Measurements from ENCODE around the gene CPAMD8. TPM values are rescaled to one million over a fixed set of nuclear protein-coding genes. Genes with fewer than 3 reads are reported as not detected.

The CPAMD8 gene
- total and polyA plus RNA-seq, 2 donors (not counting 1 experiment from before 2014, with no cell fraction given), result 0.14 to 1.7 TPM

DNA sequence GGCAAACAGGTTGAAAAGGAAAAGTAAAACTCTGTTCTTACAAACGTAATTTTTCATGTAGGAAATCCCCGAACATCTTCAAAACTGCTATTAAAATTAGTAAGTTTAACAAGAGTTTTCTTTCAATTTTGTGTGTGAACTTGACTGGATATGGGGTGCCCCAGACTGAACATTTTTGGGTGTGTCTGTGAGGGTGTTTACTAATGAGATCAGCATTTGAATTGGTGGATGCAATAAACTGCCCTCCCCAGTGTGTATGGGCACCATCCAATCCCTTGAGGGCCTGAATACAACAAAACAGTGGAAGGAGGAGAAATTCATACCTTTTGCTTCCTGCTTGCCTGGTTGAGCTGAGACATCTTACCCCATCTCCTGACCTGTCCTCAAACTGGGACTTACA, 36.8 kb upstream of the CPAMD8 start:
- H3K9me3 ChIP-seq (ENCODE audit: control insufficient read depth, insufficient read depth, low read depth, low read length), result no peaks in the 10 kb centered on the region
- H2AFZ ChIP-seq (ENCODE audit: low read length), result no peak overlapping the region
- H3K27me3 ChIP-seq (ENCODE audit: control insufficient read depth, insufficient read depth, low read length), result no peaks in the 10 kb centered on the region
- no peaks in the 10 kb centered on the region for H3K4me1 ChIP-seq (ENCODE audit: control insufficient read depth, extremely low read depth, insufficient read depth, low read length)
- no peaks in the 10 kb centered on the region for H4K20me1 ChIP-seq (ENCODE audit: control insufficient read depth, extremely low read depth, insufficient read depth, low read length)
- no peak overlapping the region for H3K4me2 ChIP-seq (ENCODE audit: extremely low read depth, insufficient read depth, low read length)
- TF ChIP-seq EZH2 (IDR thresholded peaks at IDR 0.05; ENCODE audit: low read length, missing control alignments), result no peak
- TF ChIP-seq, protein P1, sequence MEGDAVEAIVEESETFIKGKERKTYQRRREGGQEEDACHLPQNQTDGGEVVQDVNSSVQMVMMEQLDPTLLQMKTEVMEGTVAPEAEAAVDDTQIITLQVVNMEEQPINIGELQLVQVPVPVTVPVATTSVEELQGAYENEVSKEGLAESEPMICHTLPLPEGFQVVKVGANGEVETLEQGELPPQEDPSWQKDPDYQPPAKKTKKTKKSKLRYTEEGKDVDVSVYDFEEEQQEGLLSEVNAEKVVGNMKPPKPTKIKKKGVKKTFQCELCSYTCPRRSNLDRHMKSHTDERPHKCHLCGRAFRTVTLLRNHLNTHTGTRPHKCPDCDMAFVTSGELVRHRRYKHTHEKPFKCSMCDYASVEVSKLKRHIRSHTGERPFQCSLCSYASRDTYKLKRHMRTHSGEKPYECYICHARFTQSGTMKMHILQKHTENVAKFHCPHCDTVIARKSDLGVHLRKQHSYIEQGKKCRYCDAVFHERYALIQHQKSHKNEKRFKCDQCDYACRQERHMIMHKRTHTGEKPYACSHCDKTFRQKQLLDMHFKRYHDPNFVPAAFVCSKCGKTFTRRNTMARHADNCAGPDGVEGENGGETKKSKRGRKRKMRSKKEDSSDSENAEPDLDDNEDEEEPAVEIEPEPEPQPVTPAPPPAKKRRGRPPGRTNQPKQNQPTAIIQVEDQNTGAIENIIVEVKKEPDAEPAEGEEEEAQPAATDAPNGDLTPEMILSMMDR (conservative IDR thresholded peaks at IDR 0.05 in 1 of 2, IDR thresholded peaks at IDR 0.05 in 1 of 2; ENCODE audit: low read depth in 1 of 2, low read length in 2 of 2), result no peak
- no peak for DNase-seq (ENCODE audit: low read depth in 2 of 2)
- H3K4me3 ChIP-seq (replicated peaks in 1 of 4; ENCODE audit: control extremely low read depth in 1 of 4, insufficient read depth in 1 of 4, low read depth in 3 of 4, low read length in 4 of 4), result no peak overlapping the region
- H3K27ac ChIP-seq (ENCODE audit: insufficient read depth, low read length), result no peak overlapping the region
- peaks cover 22% of the 10 kb centered on the region for H3K79me2 ChIP-seq (ENCODE audit: control insufficient read depth, insufficient read depth, low read length)
- H3K9ac ChIP-seq (ENCODE audit: insufficient read depth, low read length), result no peak overlapping the region
- H3K36me3 ChIP-seq (ENCODE audit: control insufficient read depth, insufficient read depth, low read length), result no peaks in the 10 kb centered on the region

DNA sequence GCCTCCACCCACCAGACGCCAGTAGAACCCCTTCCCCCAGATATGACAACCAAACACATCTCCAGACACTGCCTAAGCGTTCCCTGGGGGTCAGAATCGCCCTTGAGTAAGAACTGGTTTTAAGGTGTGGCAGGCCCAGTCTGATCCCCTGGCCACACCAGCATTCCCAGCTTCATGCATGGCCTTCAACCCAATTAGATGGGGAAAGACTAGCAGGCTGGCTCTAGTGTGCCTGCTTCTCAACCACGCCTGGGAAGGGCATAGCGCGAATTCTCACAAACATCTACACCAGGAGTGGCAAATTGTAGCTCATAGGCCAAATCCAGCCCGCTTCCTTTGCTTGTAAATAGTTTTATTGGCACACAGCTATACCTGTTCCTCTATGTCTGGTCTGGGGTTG, 35.1 kb upstream of the CPAMD8 start:
- H3K27ac ChIP-seq (ENCODE audit: insufficient read depth, low read length), result no peak overlapping the region
- no peak for TF ChIP-seq EZH2 (IDR thresholded peaks at IDR 0.05; ENCODE audit: low read length, missing control alignments)
- no peak overlapping the region for H3K4me2 ChIP-seq (ENCODE audit: extremely low read depth, insufficient read depth, low read length)
- H3K9me3 ChIP-seq (ENCODE audit: control insufficient read depth, insufficient read depth, low read depth, low read length), result no peaks in the 10 kb centered on the region
- peaks cover 22% of the 10 kb centered on the region for H3K79me2 ChIP-seq (ENCODE audit: control insufficient read depth, insufficient read depth, low read length)
- H4K20me1 ChIP-seq (ENCODE audit: control insufficient read depth, extremely low read depth, insufficient read depth, low read length), result no peaks in the 10 kb centered on the region
- H3K27me3 ChIP-seq (ENCODE audit: control insufficient read depth, insufficient read depth, low read length), result no peaks in the 10 kb centered on the region
- H2AFZ ChIP-seq (ENCODE audit: low read length), result no peak overlapping the region
- H3K4me1 ChIP-seq (ENCODE audit: control insufficient read depth, extremely low read depth, insufficient read depth, low read length), result no peaks in the 10 kb centered on the region
- peaks cover 2% of the 10 kb centered on the region for H3K36me3 ChIP-seq (ENCODE audit: control insufficient read depth, insufficient read depth, low read length)
- no peak overlapping the region for H3K9ac ChIP-seq (ENCODE audit: insufficient read depth, low read length)
- DNase-seq (ENCODE audit: low read depth in 2 of 2), result no peak
- no peak overlapping the region for H3K4me3 ChIP-seq (replicated peaks in 1 of 4; ENCODE audit: control extremely low read depth in 1 of 4, insufficient read depth in 1 of 4, low read depth in 3 of 4, low read length in 4 of 4)

- DNase-seq (ENCODE audit: low read depth in 2 of 2), result no peak
- Histone ChIP-seq H4K20me1 (ENCODE audit: control insufficient read depth, extremely low read depth, insufficient read depth, low read length) (no peaks in the 10 kb centered on the region), H3K4me1 (ENCODE audit: control insufficient read depth, extremely low read depth, insufficient read depth, low read length) (no peaks in the 10 kb centered on the region), H3K4me2 (ENCODE audit: extremely low read depth, insufficient read depth, low read length) (no peak overlapping the region), H3K27me3 (ENCODE audit: control insufficient read depth, insufficient read depth, low read length) (no peaks in the 10 kb centered on the region), H3K27ac (ENCODE audit: insufficient read depth, low read length) (no peak overlapping the region), H3K79me2 (ENCODE audit: control insufficient read depth, insufficient read depth, low read length) (peaks cover 22% of the 10 kb centered on the region), H3K9ac (ENCODE audit: insufficient read depth, low read length) (no peak overlapping the region), H3K36me3 (ENCODE audit: control insufficient read depth, insufficient read depth, low read length) (peaks cover 2% of the 10 kb centered on the region), H2AFZ (ENCODE audit: low read length) (no peak overlapping the region), H3K4me3 (replicated peaks in 1 of 4; ENCODE audit: control extremely low read depth in 1 of 4, insufficient read depth in 1 of 4, low read depth in 3 of 4, low read length in 4 of 4) (no peak overlapping the region), H3K9me3 (ENCODE audit: control insufficient read depth, insufficient read depth, low read depth, low read length) (no peaks in the 10 kb centered on the region)
- TF ChIP-seq, protein P1 (conservative IDR thresholded peaks at IDR 0.05 in 1 of 2, IDR thresholded peaks at IDR 0.05 in 1 of 2; ENCODE audit: low read depth in 1 of 2, low read length in 2 of 2), result no peak
- TF ChIP-seq EZH2 (IDR thresholded peaks at IDR 0.05; ENCODE audit: low read length, missing control alignments), result no peak
These were observed 34.6 kb upstream of the CPAMD8 start for GRCh38 chr19:17061205-17061604.

All from fibroblast of lung (primary cell).